SU-DHL-6 (cell line): ENCODE results near the gene KCNH3.

Source experiments
- H2AFZ ChIP-seq: fragments of 200-600 bp; sonication (generic); 2 replicates; pipeline ENCODE4 v1.6.1; 2014; ENCODE audit warnings: low read depth, mild to moderate bottlenecking, moderate library complexity, mixed read lengths, antibody characterized with exemption, low read length; ENCODE audit not compliant: severe bottlenecking
- H3F3A ChIP-seq: fragments of 200-600 bp; shearing (Covaris generic); 2 replicates; pipeline ENCODE4 v1.6.0; 2016; ENCODE audit warnings: antibody characterized with exemption, mild to moderate bottlenecking; ENCODE audit not compliant: insufficient read depth
- H3K27ac ChIP-seq: fragments of 200-600 bp; sonication (generic); 2 replicates; pipeline ENCODE4 v1.5.1; 2016; ENCODE audit warnings: low read depth, mild to moderate bottlenecking, low read length, moderate library complexity, mixed read lengths
- H3K27me3 ChIP-seq: fragments of 200-600 bp; sonication (generic), shearing (Covaris generic); 2 replicates; pipeline ENCODE4 v1.6.0; 2014; ENCODE audit warnings: mild to moderate bottlenecking, low read length
- H3K36me3 ChIP-seq: fragments of 200-600 bp; sonication (generic); 2 replicates; pipeline ENCODE4 v1.6.1; 2014; ENCODE audit warnings: mild to moderate bottlenecking, low read length, mixed read lengths
- H3K4me2 ChIP-seq: fragments of 300-600, 200-600 bp; shearing (Covaris generic), sonication (generic); 2 replicates; pipeline ENCODE4 v1.6.0; 2014; ENCODE audit warnings: low read length, low read depth, mild to moderate bottlenecking; ENCODE audit not compliant: poor library complexity, severe bottlenecking
- H3K4me3 ChIP-seq: fragments of 200-600 bp; sonication (generic); 2 replicates; pipeline ENCODE4 v1.5.1; 2014; ENCODE audit warnings: antibody characterized with exemption, low read length, mild to moderate bottlenecking, mixed read lengths; ENCODE audit not compliant: insufficient read depth, poor library complexity, severe bottlenecking
- H3K79me2 ChIP-seq: fragments of 200-600 bp; sonication (generic); 2 replicates; pipeline ENCODE4 v1.6.1; 2014; ENCODE audit warnings: mild to moderate bottlenecking, low read length, moderate library complexity; ENCODE audit not compliant: insufficient read depth
- H3K9ac ChIP-seq: fragments of 200-600 bp; sonication (generic); 2 replicates; pipeline ENCODE4 v1.7.0; 2014; ENCODE audit warnings: mild to moderate bottlenecking, low read length
- H3K9me2 ChIP-seq: fragments of 200-600 bp; sonication (generic); replicated peaks from 2 replicates; pipeline ENCODE4 v1.6.1; 2014; ENCODE audit warnings: low read length; ENCODE audit not compliant: insufficient read depth
- H3K9me3 ChIP-seq: fragments of 200-600 bp; sonication (generic); 2 replicates; pipeline ENCODE4 v1.6.1; 2014; ENCODE audit warnings: low read length, mixed read lengths; ENCODE audit not compliant: insufficient read depth
- H4K20me1 ChIP-seq: fragments of 200-600 bp; sonication (generic); 2 replicates; pipeline ENCODE4 v1.6.1; 2014; ENCODE audit warnings: low read depth, mild to moderate bottlenecking, antibody characterized with exemption, low read length, moderate library complexity, mixed read lengths
- EZH2phosphoT487 ChIP-seq: fragments of 200-600 bp; sonication (generic), shearing (Covaris generic); conservative IDR thresholded peaks from 2 replicates; pipeline ENCODE4 v1.6.1; 2018; ENCODE audit warnings: mild to moderate bottlenecking, antibody characterized with exemption, low read length, moderate library complexity, mixed read lengths
- TF ChIP-seq, protein P1 (sequence below): fragments of 200-600 bp; sonication (generic); IDR thresholded peaks from one replicate; pipeline ENCODE4 v1.5.1; 2017; ENCODE audit warnings: antibody characterized with exemption, mild to moderate bottlenecking, low read length, moderate library complexity; ENCODE audit not compliant: insufficient read depth, poor library complexity, severe bottlenecking

Gene KCNH3

DNA sequence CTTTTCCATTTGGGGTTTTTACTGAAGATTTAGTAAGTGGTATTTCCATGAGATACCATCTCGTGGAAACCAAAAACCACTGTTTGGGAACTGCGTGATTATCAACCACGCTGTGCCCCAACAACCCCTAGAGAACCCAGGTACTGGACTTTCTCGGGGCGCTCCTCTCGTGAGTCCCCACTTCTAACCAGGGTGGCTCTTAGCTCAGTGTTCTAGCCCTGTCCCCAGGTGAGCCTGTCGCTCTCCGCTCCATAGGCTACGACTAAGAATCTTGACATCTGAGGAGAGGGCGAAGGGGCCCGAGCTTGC lies 28.4 kb downstream of the KCNH3 start:
- Histone ChIP-seq H3K27ac (peak overlapping the region; percentile 68; the same call in 1 of the 2 replicates), H3K4me2 (peak overlapping the region; percentile 76), H3K4me3 (peak overlapping the region; percentile 87), H2AFZ (peak overlapping the region; percentile 91), H3K36me3 (no peaks in the 10 kb centered on the region), H3F3A (no peaks in the 10 kb centered on the region), H3K79me2 (peaks cover 56% of the 10 kb centered on the region), H3K27me3 (no peaks in the 10 kb centered on the region), H4K20me1 (no peaks in the 10 kb centered on the region), H3K9me3 (no peaks in the 10 kb centered on the region), H3K9ac (peak overlapping the region; percentile 85), H3K9me2 (no peaks in the 10 kb centered on the region)
- TF ChIP-seq, protein P1, sequence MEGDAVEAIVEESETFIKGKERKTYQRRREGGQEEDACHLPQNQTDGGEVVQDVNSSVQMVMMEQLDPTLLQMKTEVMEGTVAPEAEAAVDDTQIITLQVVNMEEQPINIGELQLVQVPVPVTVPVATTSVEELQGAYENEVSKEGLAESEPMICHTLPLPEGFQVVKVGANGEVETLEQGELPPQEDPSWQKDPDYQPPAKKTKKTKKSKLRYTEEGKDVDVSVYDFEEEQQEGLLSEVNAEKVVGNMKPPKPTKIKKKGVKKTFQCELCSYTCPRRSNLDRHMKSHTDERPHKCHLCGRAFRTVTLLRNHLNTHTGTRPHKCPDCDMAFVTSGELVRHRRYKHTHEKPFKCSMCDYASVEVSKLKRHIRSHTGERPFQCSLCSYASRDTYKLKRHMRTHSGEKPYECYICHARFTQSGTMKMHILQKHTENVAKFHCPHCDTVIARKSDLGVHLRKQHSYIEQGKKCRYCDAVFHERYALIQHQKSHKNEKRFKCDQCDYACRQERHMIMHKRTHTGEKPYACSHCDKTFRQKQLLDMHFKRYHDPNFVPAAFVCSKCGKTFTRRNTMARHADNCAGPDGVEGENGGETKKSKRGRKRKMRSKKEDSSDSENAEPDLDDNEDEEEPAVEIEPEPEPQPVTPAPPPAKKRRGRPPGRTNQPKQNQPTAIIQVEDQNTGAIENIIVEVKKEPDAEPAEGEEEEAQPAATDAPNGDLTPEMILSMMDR: no peak
- TF ChIP-seq EZH2phosphoT487: no peak

DNA sequence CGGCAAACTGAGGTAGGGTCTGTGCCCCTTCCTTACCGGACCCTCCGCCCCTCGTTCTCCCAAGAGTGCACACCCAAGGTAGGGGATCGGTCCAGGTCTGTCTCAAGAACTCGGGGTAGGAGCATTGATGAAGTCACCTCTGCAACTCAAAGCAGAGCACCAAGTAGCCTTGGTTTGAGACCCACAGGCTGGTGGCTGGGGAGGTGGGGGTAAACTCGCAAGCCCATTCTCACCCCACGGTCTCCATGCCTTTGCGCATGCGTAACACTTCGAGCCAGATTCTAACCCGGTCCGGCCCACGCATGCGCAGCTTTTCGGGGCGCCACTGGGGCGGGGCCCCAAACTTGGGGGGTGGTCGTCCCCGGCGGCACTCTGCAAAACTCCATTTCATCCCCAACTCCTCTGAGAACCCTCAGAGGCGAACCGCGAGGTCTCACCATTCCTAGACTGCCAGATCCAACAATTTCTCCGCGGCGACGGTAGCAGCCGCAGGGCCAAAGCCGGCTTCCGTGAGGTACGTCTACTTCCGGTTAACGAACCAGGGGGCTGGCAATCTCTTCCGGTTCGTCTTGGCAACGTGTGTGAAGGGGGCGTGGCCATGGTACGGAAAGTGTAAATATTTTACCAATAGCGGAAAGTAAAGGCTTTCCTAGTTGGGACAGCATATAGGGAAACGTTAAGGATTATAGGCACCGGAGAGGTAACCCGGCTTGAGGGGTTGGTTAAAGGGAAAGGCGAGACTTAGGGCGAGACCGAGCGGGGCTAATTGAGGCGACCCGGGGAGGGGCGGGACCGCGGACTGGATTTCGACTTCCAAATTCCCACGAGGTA lies 29.0 kb downstream of the KCNH3 start, which contains the start of gene MCRS1:
MCRS1 (minus strand) TSS at position 532 of the 831 bp plus-strand sequence. CDS start 1,411 bp downstream, outside the sequence.
- H3K4me2 ChIP-seq: peak within 1 kb of the TSS; percentile 76
- no peak for TF ChIP-seq EZH2phosphoT487
- TF ChIP-seq, protein P1: no peak
- peak within 1 kb of the TSS; percentile 68 for H3K27ac ChIP-seq
- H3K79me2 ChIP-seq: peaks cover 56% of the 10 kb centered on the region
- H3F3A ChIP-seq: no peaks in the 10 kb centered on the region
- no peaks in the 10 kb centered on the region for H3K9me2 ChIP-seq
- H3K36me3 ChIP-seq: no peaks in the 10 kb centered on the region
- H3K27me3 ChIP-seq: no peaks in the 10 kb centered on the region
- peak within 1 kb of the TSS; percentile 87 for H3K4me3 ChIP-seq
- H3K9me3 ChIP-seq: no peaks in the 10 kb centered on the region
- no peaks in the 10 kb centered on the region for H4K20me1 ChIP-seq
- peak within 1 kb of the TSS; percentile 85 for H3K9ac ChIP-seq
- peak within 1 kb of the TSS; percentile 91 for H2AFZ ChIP-seq

DNA sequence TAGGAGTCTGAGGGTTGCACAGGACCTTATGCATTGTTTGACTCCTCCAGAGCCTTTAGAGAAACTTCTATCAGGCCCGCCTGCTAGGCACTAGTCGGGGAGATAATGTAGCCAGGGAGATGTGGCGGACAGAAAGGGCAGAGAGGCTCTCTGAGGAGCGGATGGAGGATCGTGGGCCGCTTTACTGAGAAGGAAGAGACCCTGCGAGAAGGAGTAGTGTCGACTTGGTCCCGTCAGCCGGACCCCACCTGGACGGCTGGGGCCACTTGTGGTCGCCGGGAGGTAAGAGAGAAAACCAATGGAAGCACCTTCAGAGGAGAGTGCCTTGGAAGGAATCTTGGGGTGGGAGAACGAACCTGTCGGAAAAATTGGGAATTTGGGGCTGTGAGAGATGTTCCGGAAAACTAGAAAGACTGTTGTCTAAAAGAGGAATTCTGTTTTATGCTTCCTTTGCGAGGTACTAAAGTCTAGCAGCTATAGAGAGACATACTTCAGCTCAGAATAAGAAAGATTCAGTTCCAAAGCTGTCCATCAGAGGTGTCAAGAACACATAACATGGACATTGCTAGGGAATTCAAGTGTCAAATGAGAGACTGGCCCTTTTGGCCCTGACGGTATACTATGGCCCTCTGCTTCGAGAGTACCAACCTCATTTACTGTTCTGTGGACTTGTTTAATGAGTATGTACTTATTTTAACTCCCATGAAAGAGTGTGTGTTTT lies 29.8 kb downstream of the KCNH3 start:
- Histone ChIP-seq H3K9me2 (no peaks in the 10 kb centered on the region), H2AFZ (peak overlapping the region; percentile 91), H3K36me3 (peaks cover under 1% of the 10 kb centered on the region; the same call in 1 of the 2 replicates), H3K4me2 (peak overlapping the region; percentile 76), H3K27me3 (no peaks in the 10 kb centered on the region), H4K20me1 (no peaks in the 10 kb centered on the region), H3K9ac (peak overlapping the region; percentile 85), H3K79me2 (peaks cover 56% of the 10 kb centered on the region), H3K9me3 (no peaks in the 10 kb centered on the region), H3F3A (no peaks in the 10 kb centered on the region), H3K27ac (peak overlapping the region; percentile 68; the same call in 1 of the 2 replicates), H3K4me3 (peak overlapping the region; percentile 87)
- TF ChIP-seq, protein P1: no peak
- no peak for TF ChIP-seq EZH2phosphoT487
